Measurements from ENCODE around the gene TRMT2B. TPM values are rescaled to one million over a fixed set of nuclear protein-coding genes. Genes with fewer than 3 reads are reported as not detected.
"Not testable (repeated sequence)": the region's sequence is repeated elsewhere in the genome, so short reads cannot be mapped to it uniquely, and the experiment has no call there.

The TRMT2B gene
- total and polyA plus RNA-seq, 3 experiments from 2014 or later = 18.0 to 45.5 (median 19.0) TPM

DNA sequence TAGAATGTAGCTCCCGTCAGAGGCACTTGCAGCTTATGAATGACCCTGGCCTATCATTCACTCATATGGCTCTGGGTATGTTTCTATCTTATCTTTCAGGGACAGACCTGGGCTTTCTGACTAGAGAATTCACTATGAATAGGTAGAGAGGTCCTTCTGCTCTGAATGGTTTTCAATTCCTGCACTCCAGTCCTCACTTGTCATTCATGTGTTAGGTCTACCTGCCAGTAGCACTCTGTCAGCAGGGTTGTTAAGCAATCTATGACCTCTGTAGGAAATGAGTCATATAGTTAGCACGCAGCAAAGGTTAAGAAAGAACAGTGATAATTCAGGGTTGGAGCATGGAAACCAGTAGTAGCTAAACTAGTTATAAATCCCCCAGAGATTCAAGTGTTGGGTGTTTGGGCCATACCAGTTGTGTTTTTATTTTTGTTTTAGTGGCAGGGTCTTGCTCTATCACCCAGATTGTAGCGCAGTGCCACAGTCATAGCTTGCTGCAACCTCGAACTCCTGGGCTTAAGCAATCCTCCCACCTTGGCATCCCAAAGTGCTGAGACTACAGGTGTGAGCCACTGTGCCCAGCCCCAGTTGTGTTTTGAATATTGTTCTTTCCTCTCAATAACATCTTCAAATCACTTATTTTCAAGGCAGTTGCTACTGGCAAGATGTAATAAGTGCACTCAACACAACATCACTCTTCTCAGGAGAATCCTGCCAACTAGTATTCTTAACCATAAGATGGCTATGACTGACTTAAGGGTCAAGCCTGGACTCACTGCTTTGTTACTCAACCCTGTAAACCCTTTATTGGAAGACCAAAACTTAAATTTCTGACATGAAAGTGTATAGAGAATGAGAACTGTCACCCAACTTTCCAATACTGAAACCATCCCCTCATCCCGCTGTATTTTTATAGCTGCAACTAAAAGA is 57.3 kb downstream of the TRMT2B start:
- H3K36me3 Mint-ChIP-seq = peaks cover 0 to 27% (median 1%) of the 10 kb centered on the region in 3 donors
- peak overlapping the region in 2 of 8 donors; percentile 24 to 51 for H3K27ac Mint-ChIP-seq
- no peaks in the 10 kb centered on the region for H3K36me3 ChIP-seq (ENCODE audit: insufficient read depth, low read length)
- H3K9me3 Mint-ChIP-seq = no peaks in the 10 kb centered on the region
- no peak overlapping the region for H3K27ac ChIP-seq (ENCODE audit: low read depth, low read length)
- POLR2A ChIA-PET = no interaction called here
- H3K4me3 Mint-ChIP-seq = no peak overlapping the region
- H3K9me3 ChIP-seq (ENCODE audit: low read length) = no peaks in the 10 kb centered on the region
- no peaks in the 10 kb centered on the region for H3K4me1 Mint-ChIP-seq
- no peak for DNase-seq
- CTCF ChIA-PET = no interaction called here
- H3K4me1 ChIP-seq (ENCODE audit: insufficient read depth, low read length) = no peaks in the 10 kb centered on the region
- no peaks in the 10 kb centered on the region for H3K27me3 ChIP-seq (ENCODE audit: insufficient read depth, low read length, poor library complexity, severe bottlenecking)
- H3K27me3 Mint-ChIP-seq = no peaks in the 10 kb centered on the region
- H3K4me3 ChIP-seq (ENCODE audit: low read length) = no peak overlapping the region

GRCh38 chrX:100990139-100990538 is 61.8 kb downstream of the TRMT2B start:
- Mint-ChIP-seq H3K9me3 (no peaks in the 10 kb centered on the region), H3K27ac (no peak overlapping the region), H3K27me3 (peaks cover 0 to under 1% of the 10 kb centered on the region in 2 donors), H3K4me1 (no peaks in the 10 kb centered on the region), H3K36me3 (peaks cover 0 to 30% (median 11%) of the 10 kb centered on the region in 3 donors), H3K4me3 (no peak overlapping the region)
- no peak overlapping the region for H3K27ac ChIP-seq (ENCODE audit: low read depth, low read length)
- no peaks in the 10 kb centered on the region for H3K4me1 ChIP-seq (ENCODE audit: insufficient read depth, low read length)
- POLR2A ChIA-PET = no interaction called here
- DNase-seq = no peak
- H3K36me3 ChIP-seq (ENCODE audit: insufficient read depth, low read length) = no peaks in the 10 kb centered on the region
- no peak overlapping the region for H3K4me3 ChIP-seq (ENCODE audit: low read length)
- no peaks in the 10 kb centered on the region for H3K27me3 ChIP-seq (ENCODE audit: insufficient read depth, low read length, poor library complexity, severe bottlenecking)
- no peaks in the 10 kb centered on the region for H3K9me3 ChIP-seq (ENCODE audit: low read length)
- CTCF ChIA-PET = no interaction called here

GRCh38 chrX:100984818-100985217 is 67.1 kb downstream of the TRMT2B start:
- POLR2A ChIA-PET = no interaction called here
- peaks cover 0 to 1% of the 10 kb centered on the region in 2 donors for H3K27me3 Mint-ChIP-seq

DNA sequence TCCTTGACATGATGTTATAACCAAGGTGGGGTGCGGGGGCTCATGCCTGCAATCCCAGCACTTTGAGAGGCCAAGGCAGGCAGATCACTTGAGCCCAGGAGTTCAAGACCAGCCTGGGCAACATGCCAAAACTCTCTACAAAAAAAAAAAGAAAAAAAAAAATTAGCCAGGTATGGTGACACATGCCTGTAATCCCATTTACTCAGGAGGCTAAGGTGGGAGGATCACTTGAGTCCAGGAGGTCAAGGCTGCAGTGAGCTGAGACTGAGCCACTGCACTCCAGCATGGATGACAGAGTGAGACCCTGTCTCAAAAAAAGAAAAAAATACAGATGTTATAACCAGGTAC is 70.4 kb downstream of the TRMT2B start:
- H3K4me3 Mint-ChIP-seq; H3K27me3 ChIP-seq (ENCODE audit: insufficient read depth, low read length, poor library complexity, severe bottlenecking); H3K4me3 ChIP-seq (ENCODE audit: low read length); H3K4me1 ChIP-seq (ENCODE audit: insufficient read depth, low read length); H3K27ac Mint-ChIP-seq; H3K4me1 Mint-ChIP-seq; H3K27ac ChIP-seq (ENCODE audit: low read depth, low read length); H3K27me3 Mint-ChIP-seq; H3K9me3 ChIP-seq (ENCODE audit: low read length); H3K36me3 ChIP-seq (ENCODE audit: insufficient read depth, low read length); DNase-seq; H3K9me3 Mint-ChIP-seq; CTCF ChIA-PET; POLR2A ChIA-PET: not testable (repeated sequence)
- peaks cover 0 to 19% (median 1%) of the 10 kb centered on the region in 3 donors for H3K36me3 Mint-ChIP-seq

More at GRCh38 chrX:100984818-100985217, 67.1 kb downstream of the TRMT2B start:
- H3K27me3 ChIP-seq (ENCODE audit: insufficient read depth, low read length, poor library complexity, severe bottlenecking) = no peaks in the 10 kb centered on the region
- H3K27ac ChIP-seq (ENCODE audit: low read depth, low read length) = no peak overlapping the region
- no peak overlapping the region for H3K4me3 ChIP-seq (ENCODE audit: low read length)
- peaks cover 0 to 36% (median 10%) of the 10 kb centered on the region in 3 donors for H3K36me3 Mint-ChIP-seq
- H3K27ac Mint-ChIP-seq = no peak overlapping the region
- H3K9me3 Mint-ChIP-seq = no peaks in the 10 kb centered on the region
- H3K4me1 ChIP-seq (ENCODE audit: insufficient read depth, low read length) = no peaks in the 10 kb centered on the region
- H3K4me3 Mint-ChIP-seq = no peak overlapping the region
- H3K9me3 ChIP-seq (ENCODE audit: low read length) = no peaks in the 10 kb centered on the region
- CTCF ChIA-PET = no interaction called here
- DNase-seq = no peak
- no peaks in the 10 kb centered on the region for H3K36me3 ChIP-seq (ENCODE audit: insufficient read depth, low read length)
- H3K4me1 Mint-ChIP-seq = no peaks in the 10 kb centered on the region

DNA sequence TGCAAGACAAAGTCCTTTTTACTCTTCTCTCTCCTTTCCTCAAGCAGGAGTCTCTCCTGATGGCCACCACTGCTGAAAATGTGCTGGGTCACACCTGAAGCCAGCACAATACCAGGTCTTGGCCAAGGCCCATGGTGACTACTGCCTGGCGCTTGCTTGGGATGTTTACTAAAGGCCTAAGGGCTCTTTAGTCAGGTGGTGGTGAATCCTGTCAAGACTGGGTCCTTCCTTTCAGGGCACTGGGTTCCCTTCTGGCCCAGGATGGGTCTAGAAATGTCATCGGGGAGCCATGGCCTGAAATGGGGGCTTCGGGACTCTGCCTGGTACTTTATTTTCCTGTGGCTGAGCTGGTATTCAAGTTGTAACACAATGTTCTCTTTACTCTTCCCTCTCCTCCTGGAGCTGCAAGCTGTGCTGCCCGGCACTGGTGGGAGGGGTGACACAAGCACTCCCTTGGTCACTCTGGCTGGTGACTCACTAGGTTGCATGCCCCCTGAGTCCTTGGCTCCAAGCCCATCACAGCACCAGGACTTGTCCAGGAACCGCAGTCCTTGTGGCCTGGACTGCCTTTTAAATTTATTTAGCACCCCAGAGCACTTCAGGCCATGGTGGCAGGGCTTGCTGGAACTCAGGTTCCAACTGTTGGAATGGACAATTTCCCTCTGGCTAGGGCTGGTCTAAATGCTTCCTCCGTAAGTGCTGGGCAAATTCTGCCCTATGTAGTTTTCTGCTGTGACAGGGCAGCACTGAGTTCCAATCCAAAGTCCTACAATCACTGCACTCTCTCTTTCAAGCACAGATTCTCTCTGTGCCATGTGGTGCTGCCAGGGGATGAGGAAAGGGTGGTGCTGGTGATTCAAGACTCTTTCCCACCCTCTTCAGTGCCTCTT is 71.1 kb downstream of the TRMT2B start:
- no peak overlapping the region for H3K27ac ChIP-seq (ENCODE audit: low read depth, low read length)
- CTCF ChIA-PET = no interaction called here

GRCh38 chrX:100979881-100980607 is 71.9 kb downstream of the TRMT2B start:
- Mint-ChIP-seq H3K9me3 (no peaks in the 10 kb centered on the region), H3K27ac (no peak overlapping the region), H3K4me3 (no peak overlapping the region), H3K4me1 (no peaks in the 10 kb centered on the region), H3K36me3 (peaks cover 0 to 12% (median 2%) of the 10 kb centered on the region in 3 donors), H3K27me3 (no peaks in the 10 kb centered on the region)
- no peaks in the 10 kb centered on the region for H3K9me3 ChIP-seq (ENCODE audit: low read length)
- no peak overlapping the region for H3K4me3 ChIP-seq (ENCODE audit: low read length)
- ChIA-PET POLR2A (no interaction called here), CTCF (no interaction called here)
- no peak for DNase-seq
- H3K4me1 ChIP-seq (ENCODE audit: insufficient read depth, low read length) = no peaks in the 10 kb centered on the region
- no peak overlapping the region for H3K27ac ChIP-seq (ENCODE audit: low read depth, low read length)
- no peaks in the 10 kb centered on the region for H3K36me3 ChIP-seq (ENCODE audit: insufficient read depth, low read length)
- H3K27me3 ChIP-seq (ENCODE audit: insufficient read depth, low read length, poor library complexity, severe bottlenecking) = no peaks in the 10 kb centered on the region

More for the DNA sequence above, 71.1 kb downstream of the TRMT2B start:
- Histone ChIP-seq H3K9me3 (ENCODE audit: low read length) (no peaks in the 10 kb centered on the region), H3K4me1 (ENCODE audit: insufficient read depth, low read length) (no peaks in the 10 kb centered on the region), H3K36me3 (ENCODE audit: insufficient read depth, low read length) (no peaks in the 10 kb centered on the region), H3K27me3 (ENCODE audit: insufficient read depth, low read length, poor library complexity, severe bottlenecking) (no peaks in the 10 kb centered on the region), H3K4me3 (ENCODE audit: low read length) (no peak overlapping the region)
- Mint-ChIP-seq H3K9me3 (no peaks in the 10 kb centered on the region), H3K4me3 (no peak overlapping the region), H3K27ac (no peak overlapping the region), H3K36me3 (peaks cover 0 to 17% (median 1%) of the 10 kb centered on the region in 3 donors), H3K4me1 (no peaks in the 10 kb centered on the region), H3K27me3 (peaks cover 0 to 1% of the 10 kb centered on the region in 2 donors)
- DNase-seq = no peak
- POLR2A ChIA-PET = no interaction called here

DNA sequence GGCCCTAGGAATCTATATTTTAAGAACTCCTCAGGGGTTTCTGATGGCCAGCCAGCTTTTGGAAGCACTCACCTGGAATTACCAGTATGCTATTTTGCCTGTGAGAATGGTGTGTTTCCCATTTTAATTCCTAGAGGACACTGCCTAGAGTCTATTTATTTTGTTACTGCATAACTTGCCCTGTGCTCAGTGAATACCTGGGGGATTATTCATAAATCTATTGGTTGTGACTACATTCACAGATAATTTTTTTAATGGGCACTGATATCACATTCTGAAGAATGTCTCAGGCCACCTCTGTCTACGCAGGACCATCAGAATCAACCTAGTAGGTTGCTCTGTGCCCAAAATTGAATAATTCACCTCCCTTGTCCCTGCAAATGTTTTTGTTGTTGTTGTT is 75.7 kb downstream of the TRMT2B start:
- Histone ChIP-seq H3K36me3 (ENCODE audit: insufficient read depth, low read length) (no peaks in the 10 kb centered on the region), H3K4me3 (ENCODE audit: low read length) (no peak overlapping the region), H3K9me3 (ENCODE audit: low read length) (no peaks in the 10 kb centered on the region), H3K27me3 (ENCODE audit: insufficient read depth, low read length, poor library complexity, severe bottlenecking) (no peaks in the 10 kb centered on the region), H3K4me1 (ENCODE audit: insufficient read depth, low read length) (no peaks in the 10 kb centered on the region), H3K27ac (ENCODE audit: low read depth, low read length) (no peak overlapping the region)
- POLR2A ChIA-PET = no interaction called here
- no peaks in the 10 kb centered on the region for H3K4me1 Mint-ChIP-seq
- H3K4me3 Mint-ChIP-seq = no peak overlapping the region
- no peak overlapping the region for H3K27ac Mint-ChIP-seq
- H3K9me3 Mint-ChIP-seq = no peaks in the 10 kb centered on the region
- H3K27me3 Mint-ChIP-seq = no peaks in the 10 kb centered on the region
- CTCF ChIA-PET = no interaction called here
- DNase-seq = no peak
- peaks cover under 1 to 5% (median 4%) of the 10 kb centered on the region in 3 donors for H3K36me3 Mint-ChIP-seq

DNA sequence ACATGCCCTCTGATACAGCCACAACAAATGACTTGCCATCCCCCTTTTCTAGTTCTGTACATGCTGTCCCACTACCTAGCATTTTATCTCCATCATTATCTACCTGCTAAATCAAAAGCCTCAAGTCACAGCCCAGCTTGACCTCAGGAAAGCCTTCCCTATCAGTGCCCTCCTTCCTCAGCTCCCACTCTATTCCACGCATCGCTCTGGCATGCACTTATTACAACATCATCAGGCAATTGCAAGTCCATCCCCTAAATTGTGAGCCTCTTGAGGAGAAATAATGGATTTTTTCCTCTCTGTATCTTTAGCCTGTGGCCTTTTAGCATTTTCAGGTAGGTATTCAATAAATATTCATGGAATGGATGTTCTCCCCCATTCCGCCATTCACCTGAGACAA is 76.7 kb downstream of the TRMT2B start:
- no peak overlapping the region for H3K27ac Mint-ChIP-seq

More for the DNA sequence above, 76.7 kb downstream of the TRMT2B start:
- Mint-ChIP-seq H3K27me3 (no peaks in the 10 kb centered on the region), H3K9me3 (no peaks in the 10 kb centered on the region), H3K36me3 (peaks cover 0 to 5% (median 4%) of the 10 kb centered on the region in 3 donors), H3K4me3 (no peak overlapping the region), H3K4me1 (no peaks in the 10 kb centered on the region)
- Histone ChIP-seq H3K27ac (ENCODE audit: low read depth, low read length) (no peak overlapping the region), H3K4me3 (ENCODE audit: low read length) (no peak overlapping the region), H3K9me3 (ENCODE audit: low read length) (no peaks in the 10 kb centered on the region), H3K36me3 (ENCODE audit: insufficient read depth, low read length) (no peaks in the 10 kb centered on the region), H3K4me1 (ENCODE audit: insufficient read depth, low read length) (no peaks in the 10 kb centered on the region), H3K27me3 (ENCODE audit: insufficient read depth, low read length, poor library complexity, severe bottlenecking) (no peaks in the 10 kb centered on the region)
- DNase-seq = no peak
- ChIA-PET CTCF (no interaction called here), POLR2A (no interaction called here)

All from CD8-positive, alpha-beta memory T cell (primary cell).